BE2C (cell line): ENCODE measurements around the gene ST6GALNAC3.

Source experiments
- DNase-seq: peaks from one replicate; pipeline ENCODE4 v3.0.0-alpha.2; 2020
- H3K27me3 ChIP-seq: fragments of 250-450 bp; sonication (Bioruptor Pico); 2 replicates; pipeline ENCODE4 v1.5.1; 2020; ENCODE audit warnings: mild to moderate bottlenecking
- H3K36me3 ChIP-seq: fragments of 250-450 bp; sonication (Bioruptor Pico); 2 replicates; pipeline ENCODE4 v1.5.1; 2020; ENCODE audit warnings: mild to moderate bottlenecking
- H3K4me1 ChIP-seq: fragments of 250-450 bp; sonication (Bioruptor Pico); 2 replicates; pipeline ENCODE4 v1.5.1; 2020
- H3K4me3 ChIP-seq: 2 replicates; pipeline ENCODE4 v1.5.1; 2011; ENCODE audit warnings: low read depth, low read length
- H3K9me3 ChIP-seq: fragments of 250-450 bp; sonication (Bioruptor Pico); 2 replicates; pipeline ENCODE4 v1.5.1; 2020
- TF ChIP-seq, protein P1 (sequence below): IDR thresholded peaks from 2 replicates; pipeline ENCODE4 v1.5.1; 2012; ENCODE audit warnings: mild to moderate bottlenecking, low read depth, low read length

The ST6GALNAC3 gene

DNA sequence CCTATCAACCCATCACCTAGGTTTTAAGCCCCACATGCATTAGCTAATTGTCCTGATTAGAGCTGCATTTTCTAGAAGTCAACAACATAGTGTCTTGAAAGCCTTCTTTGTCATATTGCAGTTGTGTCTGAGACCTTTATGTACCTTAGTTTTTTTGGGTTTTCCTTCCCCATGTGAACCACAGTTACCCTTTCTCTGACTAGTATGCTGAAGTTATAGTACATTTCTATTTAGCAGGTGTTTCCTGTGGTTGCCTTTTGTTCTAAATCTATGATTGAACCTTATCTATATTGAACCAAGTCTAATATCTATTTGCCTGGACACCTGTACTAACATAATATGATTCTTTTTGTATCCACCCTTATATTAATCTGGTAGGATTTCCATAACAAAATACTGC is 135.6 kb downstream of the ST6GALNAC3 start:
- no peaks in the 10 kb centered on the region for H3K4me1 ChIP-seq
- DNase-seq = no peak
- H3K27me3 ChIP-seq = no peaks in the 10 kb centered on the region
- no peaks in the 10 kb centered on the region for H3K9me3 ChIP-seq
- TF ChIP-seq, protein P1, sequence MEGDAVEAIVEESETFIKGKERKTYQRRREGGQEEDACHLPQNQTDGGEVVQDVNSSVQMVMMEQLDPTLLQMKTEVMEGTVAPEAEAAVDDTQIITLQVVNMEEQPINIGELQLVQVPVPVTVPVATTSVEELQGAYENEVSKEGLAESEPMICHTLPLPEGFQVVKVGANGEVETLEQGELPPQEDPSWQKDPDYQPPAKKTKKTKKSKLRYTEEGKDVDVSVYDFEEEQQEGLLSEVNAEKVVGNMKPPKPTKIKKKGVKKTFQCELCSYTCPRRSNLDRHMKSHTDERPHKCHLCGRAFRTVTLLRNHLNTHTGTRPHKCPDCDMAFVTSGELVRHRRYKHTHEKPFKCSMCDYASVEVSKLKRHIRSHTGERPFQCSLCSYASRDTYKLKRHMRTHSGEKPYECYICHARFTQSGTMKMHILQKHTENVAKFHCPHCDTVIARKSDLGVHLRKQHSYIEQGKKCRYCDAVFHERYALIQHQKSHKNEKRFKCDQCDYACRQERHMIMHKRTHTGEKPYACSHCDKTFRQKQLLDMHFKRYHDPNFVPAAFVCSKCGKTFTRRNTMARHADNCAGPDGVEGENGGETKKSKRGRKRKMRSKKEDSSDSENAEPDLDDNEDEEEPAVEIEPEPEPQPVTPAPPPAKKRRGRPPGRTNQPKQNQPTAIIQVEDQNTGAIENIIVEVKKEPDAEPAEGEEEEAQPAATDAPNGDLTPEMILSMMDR = no peak
- H3K4me3 ChIP-seq = no peak overlapping the region
- H3K36me3 ChIP-seq = no peaks in the 10 kb centered on the region

DNA sequence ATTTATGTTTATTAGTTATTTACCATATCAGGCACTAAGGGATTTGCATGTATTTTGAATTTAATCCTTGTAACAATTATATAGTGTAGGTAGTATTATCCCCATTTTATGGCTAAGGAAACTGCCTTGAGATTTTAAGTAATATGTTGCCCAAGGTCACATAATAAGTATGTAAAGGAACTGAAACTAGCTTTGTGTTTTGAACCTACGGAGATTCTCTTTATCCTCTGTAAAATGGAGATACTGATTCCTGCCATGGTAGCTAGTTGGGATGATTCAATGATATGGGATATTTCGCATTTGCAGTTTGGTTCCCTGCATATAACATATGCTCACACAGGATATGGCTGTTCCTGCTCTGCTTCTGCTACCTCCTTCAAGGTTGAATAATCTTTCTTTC is 144.3 kb downstream of the ST6GALNAC3 start:
- Histone ChIP-seq H3K9me3 (no peaks in the 10 kb centered on the region), H3K36me3 (no peaks in the 10 kb centered on the region), H3K4me3 (no peak overlapping the region), H3K27me3 (no peaks in the 10 kb centered on the region), H3K4me1 (no peaks in the 10 kb centered on the region)
- TF ChIP-seq, protein P1 = no peak
- DNase-seq = no peak

DNA sequence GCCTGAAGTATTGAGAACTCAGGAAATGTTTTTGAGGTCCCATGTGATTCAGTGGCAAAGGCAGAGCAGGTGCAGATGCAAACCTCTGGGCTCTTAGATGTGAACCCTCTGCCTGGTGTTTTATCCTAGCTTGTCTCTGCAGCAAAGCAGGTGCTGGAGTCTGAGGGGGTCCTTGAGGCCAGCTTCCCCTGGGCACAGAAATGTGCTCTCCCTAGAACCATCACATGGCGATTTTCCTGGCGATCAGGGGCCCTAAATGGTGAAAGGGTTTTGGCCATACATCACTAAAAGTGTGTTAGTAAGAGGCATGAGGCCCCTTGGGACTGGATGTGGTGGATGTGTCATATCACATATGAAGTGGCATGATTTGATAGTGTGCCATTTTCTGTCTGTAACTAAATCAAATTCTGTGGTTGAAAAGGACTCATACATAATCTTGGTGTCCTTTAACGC is 144.8 kb downstream of the ST6GALNAC3 start:
- Histone ChIP-seq H3K9me3 (no peaks in the 10 kb centered on the region), H3K36me3 (no peaks in the 10 kb centered on the region), H3K27me3 (no peaks in the 10 kb centered on the region), H3K4me1 (no peaks in the 10 kb centered on the region), H3K4me3 (no peak overlapping the region)
- TF ChIP-seq, protein P1 = no peak
- DNase-seq = no peak

DNA sequence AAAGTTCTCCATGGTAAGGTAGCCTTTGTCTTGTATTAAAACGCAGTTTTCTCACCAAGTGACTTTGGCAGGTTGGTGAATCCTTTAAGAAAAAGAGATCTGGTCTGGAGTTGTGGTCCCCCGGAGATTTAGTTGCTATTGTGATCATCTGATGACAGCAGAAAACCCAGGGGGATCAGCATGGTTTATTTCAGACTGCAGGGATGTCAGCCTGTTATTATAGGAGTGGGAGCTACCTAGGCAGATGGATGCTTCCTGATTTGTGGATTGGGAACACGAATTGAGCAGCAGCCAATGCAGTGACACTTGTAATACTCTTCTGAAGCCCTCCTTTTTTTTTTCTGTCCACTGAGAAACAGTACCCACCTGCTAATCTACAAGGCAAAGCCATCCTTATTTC is 150.2 kb downstream of the ST6GALNAC3 start:
- TF ChIP-seq, protein P1 = no peak
- Histone ChIP-seq H3K4me3 (no peak overlapping the region), H3K27me3 (no peaks in the 10 kb centered on the region), H3K4me1 (no peaks in the 10 kb centered on the region), H3K36me3 (no peaks in the 10 kb centered on the region), H3K9me3 (no peaks in the 10 kb centered on the region)
- no peak for DNase-seq

DNA sequence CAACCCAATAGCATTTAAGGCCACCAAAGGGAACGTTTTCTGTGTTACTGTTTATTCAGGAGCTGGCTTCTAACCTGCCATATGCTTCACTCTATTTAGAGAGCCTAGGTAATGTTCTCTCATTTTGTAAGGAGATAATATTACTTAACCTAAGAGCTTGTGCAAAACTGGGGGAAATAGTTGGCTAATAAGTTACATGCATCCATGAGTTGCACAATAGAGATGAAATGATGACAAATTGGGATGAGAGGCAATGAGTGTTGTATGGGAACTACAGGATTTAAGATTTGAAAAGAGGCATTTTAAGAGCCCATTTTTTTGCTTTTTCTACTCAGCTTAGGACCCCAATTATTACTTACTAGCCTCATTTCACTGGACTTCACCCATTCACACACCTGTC is 151.0 kb downstream of the ST6GALNAC3 start:
- Histone ChIP-seq H3K4me1 (no peaks in the 10 kb centered on the region), H3K36me3 (no peaks in the 10 kb centered on the region), H3K4me3 (no peak overlapping the region), H3K27me3 (no peaks in the 10 kb centered on the region), H3K9me3 (no peaks in the 10 kb centered on the region)
- TF ChIP-seq, protein P1 = no peak
- DNase-seq = no peak

DNA sequence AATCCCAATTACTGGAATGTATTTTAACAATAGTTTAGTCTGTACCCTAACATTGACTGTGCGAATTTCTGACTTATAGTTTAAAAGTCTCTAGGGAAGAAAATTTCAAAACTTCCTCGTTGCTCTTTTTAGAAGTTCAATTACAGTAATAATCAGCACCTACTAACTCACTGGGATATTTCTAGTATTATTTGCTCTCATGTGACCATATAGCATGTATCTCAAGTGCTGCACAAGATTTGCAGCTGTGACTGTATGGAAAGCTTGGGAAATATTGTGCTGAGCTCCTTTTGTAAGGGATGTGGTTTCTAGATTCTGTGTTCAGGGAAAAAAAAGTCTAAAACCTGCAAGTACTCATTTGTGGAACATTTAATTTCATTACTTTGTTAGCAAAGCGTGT is 153.1 kb downstream of the ST6GALNAC3 start:
- H3K27me3 ChIP-seq = no peaks in the 10 kb centered on the region
- H3K4me1 ChIP-seq = no peaks in the 10 kb centered on the region
- TF ChIP-seq, protein P1 = no peak
- no peak overlapping the region for H3K4me3 ChIP-seq
- no peaks in the 10 kb centered on the region for H3K9me3 ChIP-seq
- DNase-seq = no peak
- H3K36me3 ChIP-seq = no peaks in the 10 kb centered on the region
